GM18909 (cell line): ENCODE data around the gene NHERF2.

ENCODE experiments used
- ATAC-seq: cut with Tn5 transposase; IDR thresholded peaks from one replicate; pipeline ENCODE4 v1.9.1; 2021; ENCODE audit warnings: mild to moderate bottlenecking; ENCODE audit not compliant: unreplicated experiment, poor library complexity

Gene NHERF2

DNA sequence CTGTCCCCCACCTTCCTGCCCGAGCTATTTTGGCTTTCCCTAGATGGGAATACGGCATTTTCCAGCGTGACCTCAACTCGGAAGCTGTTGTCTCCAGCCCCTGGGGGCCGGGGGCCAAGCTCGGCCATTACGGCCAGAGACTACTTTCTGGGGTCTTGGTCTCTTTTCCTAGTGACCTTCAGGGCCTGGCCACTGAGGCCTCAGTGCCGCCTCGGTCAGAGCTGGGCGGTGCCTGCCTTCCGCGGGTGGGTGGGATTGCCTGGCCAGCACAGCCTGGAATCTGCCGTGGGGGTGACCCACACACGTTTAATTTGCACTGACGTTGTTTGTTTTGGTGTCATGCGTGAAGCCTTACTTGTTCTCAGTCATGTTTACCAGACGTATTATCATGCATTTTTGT lies 50.3 kb downstream of the NHERF2 start:
- ATAC-seq: no peak

DNA sequence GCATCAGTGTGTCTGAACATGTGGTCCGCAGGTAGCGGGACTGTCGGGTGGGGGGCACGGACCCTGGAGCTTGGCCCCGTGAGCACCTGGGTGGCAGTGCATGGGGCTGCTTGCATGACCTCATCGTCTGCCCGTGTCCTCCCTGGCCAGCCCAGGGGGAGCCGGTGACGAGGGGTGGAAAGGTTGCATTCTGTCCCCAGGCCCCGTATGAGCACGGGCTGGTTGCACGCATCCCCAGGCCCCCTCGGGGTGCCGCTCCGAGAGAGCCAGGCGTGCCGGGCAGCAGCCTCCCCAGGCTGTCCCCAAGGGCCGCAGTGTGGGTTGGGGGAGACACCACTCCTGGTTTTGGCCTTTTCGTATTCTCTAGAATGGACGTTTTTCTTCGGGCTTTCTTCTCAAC lies 51.0 kb downstream of the NHERF2 start:
- no peak for ATAC-seq

GRCh38 chr16:2078096-2078495 lies 51.4 kb downstream of the NHERF2 start:
- no peak for ATAC-seq

DNA sequence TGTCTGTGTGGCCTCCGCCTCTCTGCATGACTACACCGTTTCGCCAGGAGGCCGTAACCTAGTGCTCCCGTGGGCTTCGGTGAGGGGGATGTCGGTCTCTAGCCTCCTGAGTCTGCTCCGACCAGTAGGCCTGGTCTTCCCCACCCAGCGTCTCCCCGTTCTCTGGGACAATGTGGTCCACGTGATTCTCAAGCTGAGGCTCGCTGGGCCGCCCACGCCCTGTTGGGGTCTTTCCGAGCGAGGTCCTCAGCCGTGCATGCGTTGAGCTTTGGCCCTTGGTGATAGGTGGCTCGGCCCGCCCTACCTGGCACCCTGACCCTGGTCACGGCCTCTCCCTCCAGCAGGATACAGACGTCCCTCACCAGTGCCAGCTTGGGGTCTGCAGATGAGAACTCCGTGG lies 52.0 kb downstream of the NHERF2 start:
- ATAC-seq: no peak

DNA sequence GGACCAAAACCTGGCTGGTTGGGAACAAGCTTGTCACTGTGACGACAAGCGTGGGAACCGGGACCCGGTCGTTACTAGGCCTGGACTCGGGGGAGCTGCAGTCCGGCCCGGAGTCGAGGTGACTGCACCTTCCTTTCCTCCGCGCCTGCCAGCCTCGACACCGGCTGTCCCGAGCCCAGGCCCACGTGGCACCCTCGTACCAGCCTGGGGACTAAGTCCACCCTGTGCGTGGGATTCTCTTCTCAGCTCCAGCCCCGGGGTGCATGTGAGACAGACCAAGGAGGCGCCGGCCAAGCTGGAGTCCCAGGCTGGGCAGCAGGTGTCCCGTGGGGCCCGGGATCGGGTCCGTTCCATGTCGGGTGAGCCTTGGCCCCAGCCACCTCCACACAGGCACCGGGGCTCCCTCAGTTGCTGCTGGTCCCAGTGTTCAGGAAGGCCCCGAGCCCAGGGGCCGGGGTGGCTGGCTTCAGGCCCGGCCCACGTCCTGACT lies 52.7 kb downstream of the NHERF2 start:
- ATAC-seq: no peak

DNA sequence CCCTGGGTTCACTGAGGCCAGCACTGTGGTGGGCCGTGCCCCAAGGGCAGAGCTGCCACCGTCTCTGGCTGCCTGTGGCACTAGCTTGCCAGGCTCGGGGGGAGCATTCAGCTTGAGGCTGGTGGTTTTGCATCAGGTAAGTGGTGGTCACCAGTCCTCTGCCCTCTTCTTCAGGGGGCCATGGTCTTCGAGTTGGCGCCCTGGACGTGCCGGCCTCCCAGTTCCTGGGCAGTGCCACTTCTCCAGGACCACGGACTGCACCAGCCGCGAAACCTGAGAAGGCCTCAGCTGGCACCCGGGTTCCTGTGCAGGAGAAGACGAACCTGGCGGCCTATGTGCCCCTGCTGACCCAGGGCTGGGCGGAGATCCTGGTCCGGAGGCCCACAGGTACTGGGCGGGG lies 53.3 kb downstream of the NHERF2 start:
- no peak for ATAC-seq

GRCh38 chr16:2081201-2082084 lies 54.7 kb downstream of the NHERF2 start:
- ATAC-seq: no peak

GRCh38 chr16:2082171-2082982 lies 55.7 kb downstream of the NHERF2 start:
- ATAC-seq: no peak

DNA sequence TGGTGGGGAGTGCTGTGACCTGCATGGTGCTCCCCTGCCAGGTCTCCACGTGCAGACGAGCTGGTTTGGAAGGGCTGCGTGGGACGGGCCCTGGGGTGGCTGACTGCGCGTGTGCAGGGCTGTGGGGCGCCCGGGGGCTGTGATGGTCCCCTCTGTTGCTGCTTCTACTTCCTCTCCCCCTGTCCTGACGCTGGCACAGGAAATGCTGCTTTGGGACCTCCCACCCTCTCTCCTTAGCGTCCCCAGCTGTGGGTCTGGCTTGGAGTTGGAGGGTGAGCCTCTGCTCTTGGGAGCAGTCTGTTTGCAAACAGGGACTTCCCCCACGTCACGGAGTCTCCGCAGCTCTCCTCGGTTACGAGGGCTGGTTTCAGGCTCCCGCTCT lies 56.3 kb downstream of the NHERF2 start:
- ATAC-seq: no peak

DNA sequence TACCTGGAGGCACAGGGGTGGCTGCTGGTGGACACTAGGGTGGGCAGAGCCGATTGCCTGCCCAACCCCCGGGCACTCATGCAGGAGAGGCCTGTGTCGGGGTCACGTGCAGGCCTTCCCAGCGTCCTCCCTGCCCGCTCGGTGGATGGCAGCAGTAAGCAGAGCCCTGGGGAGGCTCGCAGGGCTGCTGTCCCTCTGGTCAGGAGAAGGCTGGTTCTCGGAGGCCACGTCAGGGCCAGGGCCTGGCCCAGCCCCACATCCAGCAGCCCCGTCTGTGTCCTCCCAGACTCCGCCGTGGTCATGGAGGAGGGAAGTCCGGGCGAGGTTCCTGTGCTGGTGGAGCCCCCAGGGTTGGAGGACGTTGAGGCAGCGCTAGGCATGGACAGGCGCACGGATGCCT lies 56.7 kb downstream of the NHERF2 start:
- no peak for ATAC-seq

DNA sequence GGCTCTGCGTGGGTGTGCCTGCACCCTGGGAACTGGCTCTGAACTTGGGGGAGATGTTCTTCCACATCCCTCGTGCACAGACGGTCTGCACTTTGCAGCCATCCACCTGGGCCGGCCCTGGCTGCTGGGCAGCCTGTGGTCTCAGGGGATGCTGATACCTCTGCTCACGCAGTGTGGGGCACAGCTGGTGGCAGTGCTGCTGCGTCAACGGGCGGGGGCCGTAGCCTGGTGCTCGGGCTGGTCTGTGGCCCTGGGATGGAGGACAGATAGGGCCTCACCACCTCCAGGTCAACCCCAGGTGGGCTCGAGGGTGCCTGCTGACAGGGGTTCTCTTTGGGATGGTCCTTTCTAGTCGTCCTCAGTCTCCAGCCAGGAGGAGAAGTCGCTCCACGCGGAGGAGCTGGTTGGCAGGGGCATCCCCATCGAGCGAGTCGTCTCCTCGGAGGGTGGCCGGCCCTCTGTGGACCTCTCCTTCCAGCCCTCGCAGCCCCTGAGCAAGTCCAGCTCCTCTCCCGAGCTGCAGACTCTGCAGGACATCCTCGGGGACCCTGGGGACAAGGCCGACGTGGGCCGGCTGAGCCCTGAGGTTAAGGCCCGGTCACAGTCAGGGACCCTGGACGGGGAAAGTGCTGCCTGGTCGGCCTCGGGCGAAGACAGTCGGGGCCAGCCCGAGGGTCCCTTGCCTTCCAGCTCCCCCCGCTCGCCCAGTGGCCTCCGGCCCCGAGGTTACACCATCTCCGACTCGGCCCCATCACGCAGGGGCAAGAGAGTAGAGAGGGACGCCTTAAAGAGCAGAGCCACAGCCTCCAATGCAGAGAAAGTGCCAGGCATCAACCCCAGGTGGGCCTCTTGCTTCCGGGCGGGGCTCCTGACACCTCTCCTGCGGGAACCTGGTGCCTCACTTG lies 57.4 kb downstream of the NHERF2 start:
- no peak for ATAC-seq

DNA sequence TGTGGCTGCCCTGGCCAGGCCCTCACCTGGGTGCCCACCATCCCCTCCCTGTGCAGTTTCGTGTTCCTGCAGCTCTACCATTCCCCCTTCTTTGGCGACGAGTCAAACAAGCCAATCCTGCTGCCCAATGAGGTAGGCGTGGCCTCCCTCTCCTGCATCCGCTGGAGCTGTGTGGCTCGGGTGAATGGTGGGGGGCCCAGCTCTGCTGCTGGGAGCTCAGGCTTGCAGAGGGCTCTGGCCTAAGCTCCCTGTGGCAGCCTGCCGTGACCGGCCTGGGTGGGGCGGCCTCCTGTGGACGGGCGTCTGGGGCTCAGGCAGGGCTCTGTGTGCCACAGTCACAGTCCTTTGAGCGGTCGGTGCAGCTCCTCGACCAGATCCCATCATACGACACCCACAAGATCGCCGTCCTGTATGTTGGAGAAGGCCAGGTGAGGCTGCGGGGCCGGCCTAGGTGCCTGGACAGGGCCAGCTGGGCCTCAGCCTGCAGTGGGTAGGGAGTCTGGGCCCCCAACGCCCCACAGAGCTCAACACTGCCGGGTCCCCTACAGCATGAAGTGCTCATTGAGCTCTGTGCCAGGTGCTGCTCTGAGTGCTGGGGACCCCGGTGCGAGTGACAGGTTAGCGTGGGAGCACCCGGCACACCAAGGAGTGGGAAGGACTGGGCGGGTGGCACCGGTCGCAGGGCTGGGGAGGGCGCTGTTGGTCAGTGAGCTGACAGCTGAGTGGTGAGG lies 58.4 kb downstream of the NHERF2 start:
- no peak for ATAC-seq

DNA sequence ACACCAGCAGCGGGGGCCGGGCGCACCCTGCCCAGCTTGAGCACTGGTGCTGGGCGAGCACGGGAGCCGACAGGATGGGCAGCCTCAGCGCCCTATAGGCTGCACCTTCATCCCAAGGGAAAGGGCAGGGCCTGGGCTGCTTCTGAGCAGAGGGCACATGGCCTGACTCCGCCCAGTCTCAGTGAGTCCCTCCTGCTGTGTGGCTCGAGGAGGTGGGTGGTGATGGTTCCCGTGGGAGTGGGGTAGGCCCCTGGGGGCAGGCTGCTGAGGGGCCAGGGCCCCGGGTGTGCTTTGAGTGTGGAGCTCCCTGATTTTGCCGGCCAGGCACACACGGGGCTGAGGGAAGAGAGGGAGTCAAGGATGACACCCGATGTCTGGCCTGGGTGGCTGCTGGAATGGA lies 59.0 kb downstream of the NHERF2 start:
- ATAC-seq: no peak

DNA sequence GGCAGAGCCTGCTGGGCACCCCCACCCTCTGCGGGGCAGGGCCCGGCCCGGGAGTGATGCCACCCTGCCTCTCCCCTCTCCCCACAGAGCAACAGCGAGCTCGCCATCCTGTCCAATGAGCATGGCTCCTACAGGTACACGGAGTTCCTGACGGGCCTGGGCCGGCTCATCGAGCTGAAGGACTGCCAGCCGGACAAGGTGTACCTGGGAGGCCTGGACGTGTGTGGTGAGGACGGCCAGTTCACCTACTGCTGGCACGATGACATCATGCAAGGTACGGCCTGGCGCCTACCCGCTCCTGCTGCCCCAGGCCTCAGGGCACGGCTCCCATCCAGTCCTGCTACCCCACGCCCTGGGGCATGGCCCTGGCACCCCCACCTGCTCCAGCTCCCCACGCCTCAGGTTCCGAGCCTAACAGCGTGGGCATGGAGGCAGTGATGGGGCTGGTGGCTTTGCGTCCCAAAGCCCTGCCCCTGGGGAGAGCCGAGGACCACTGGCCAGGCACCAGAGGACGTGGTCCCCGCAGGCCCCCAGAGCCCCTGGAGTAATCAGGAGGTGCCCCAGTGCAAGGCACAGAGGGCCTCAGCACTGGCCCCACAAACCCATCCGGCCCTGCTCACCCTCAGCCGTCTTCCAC lies 59.5 kb downstream of the NHERF2 start:
- no peak for ATAC-seq

- ATAC-seq: no peak
Measured at GRCh38 chr16:2086812-2087747, 60.4 kb downstream of the NHERF2 start.

DNA sequence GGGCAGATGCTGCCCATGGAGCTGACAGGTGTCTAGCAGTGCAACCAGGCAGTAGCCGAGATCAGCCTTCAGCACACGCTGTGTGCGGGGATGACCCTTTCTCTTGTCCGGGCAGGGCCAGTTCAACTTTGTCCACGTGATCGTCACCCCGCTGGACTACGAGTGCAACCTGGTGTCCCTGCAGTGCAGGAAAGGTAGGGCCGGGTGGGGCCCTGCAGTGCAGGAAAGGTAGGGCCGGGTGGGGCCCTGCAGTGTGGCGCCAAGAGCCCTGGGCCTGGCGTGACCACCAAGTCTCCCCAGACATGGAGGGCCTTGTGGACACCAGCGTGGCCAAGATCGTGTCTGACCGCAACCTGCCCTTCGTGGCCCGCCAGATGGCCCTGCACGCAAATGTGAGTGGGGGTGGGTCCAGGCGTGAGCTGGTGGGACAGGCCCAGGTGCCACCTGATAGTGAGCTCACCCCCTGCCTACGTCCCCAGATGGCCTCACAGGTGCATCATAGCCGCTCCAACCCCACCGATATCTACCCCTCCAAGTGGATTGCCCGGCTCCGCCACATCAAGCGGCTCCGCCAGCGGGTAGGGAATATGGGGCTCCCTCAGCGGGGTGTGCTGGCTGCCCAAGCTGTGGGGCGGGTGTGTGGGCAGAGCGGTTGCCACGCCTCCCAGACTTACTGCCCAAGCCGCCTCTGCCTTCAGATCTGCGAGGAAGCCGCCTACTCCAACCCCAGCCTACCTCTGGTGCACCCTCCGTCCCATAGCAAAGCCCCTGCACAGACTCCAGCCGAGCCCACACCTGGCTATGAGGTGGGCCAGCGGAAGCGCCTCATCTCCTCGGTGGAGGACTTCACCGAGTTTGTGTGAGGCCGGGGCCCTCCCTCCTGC lies 61.3 kb downstream of the NHERF2 start:
- ATAC-seq: no peak
